CD4-positive, alpha-beta T cell treated with Interleukin-15 for 4 hours (primary cell): ENCODE measurements around the gene ARHGAP45.

Source experiments
- DNase-seq: peaks from one replicate; pipeline ENCODE4 v3.0.0-alpha.2; 2020; ENCODE audit warnings: low spot score

ARHGAP45 gene

GRCh38 chr19:1070931-1071791 lies 4.2 kb downstream of the ARHGAP45 start:
- DNase-seq: no peak

GRCh38 chr19:1072371-1073015 lies 5.5 kb downstream of the ARHGAP45 start:
- DNase-seq: no peak

DNA sequence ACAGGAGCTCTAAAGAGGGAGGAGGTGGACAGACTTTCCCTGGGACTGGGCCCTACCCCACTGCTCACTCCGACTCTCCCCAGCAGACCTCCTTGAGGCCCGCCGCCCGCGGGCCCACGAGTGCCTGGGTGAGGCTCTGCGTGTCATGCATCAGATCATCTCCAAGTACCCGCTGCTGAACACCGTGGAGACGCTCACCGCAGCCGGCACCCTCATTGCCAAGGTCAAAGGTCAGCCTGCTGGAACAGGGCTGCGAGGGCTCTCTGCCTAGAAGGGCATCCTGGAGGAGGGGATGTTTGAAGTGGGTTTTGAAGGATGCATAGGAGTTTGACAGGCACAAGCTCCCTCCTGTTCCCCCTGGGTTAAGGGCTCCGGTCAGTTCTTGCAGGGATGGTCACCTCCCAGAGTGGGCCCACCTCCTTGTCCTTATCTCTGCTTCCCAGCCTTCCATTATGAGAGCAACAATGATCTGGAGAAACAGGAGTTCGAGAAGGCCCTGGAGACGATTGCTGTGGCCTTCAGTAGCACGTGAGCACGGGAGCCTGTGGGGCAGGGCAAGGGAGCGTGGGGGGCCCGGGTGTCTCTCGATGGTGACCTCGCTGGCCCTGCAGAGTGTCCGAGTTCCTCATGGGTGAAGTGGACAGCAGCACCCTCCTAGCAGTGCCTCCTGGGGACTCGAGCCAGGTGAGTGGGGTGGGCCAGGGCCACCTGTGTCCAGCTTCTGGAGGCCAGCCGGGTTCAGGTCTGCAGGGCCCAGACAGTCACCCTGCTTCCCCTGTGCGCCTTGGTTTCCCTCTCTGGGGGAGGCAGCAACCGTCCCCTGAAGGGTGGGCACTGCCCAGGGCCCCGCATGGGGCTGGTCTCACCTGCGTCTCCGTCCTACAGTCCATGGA lies 6.3 kb downstream of the ARHGAP45 start:
- DNase-seq: no peak

DNA sequence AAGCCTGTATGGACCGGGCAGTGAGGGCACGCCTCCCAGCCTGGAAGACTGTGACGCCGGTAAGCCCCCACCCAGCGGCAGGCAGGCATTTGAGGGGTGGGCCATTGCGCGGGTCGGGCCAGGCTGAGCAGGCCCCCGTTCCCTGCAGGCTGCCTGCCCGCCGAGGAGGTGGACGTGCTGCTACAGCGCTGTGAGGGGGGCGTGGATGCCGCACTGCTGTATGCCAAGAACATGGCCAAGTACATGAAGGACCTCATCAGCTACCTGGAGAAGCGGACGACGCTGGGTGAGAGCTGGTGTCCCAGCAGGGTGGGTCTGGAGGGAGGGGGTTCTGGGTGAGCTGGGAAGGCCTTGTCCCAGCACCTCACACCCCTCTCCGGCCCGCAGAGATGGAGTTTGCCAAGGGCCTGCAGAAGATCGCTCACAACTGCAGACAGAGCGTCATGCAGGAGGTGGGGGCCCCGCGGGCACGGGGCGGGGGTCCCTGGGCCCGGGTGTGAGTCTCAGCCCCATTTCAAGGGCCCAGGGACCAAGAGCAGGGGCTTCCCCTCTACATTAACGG lies 7.1 kb downstream of the ARHGAP45 start:
- DNase-seq: no peak

- peak; percentile 94 for DNase-seq
These were observed 7.7 kb downstream of the ARHGAP45 start for GRCh38 chr19:1074544-1075283.

GRCh38 chr19:1076046-1076386 lies 9.0 kb downstream of the ARHGAP45 start:
- DNase-seq: no peak

- DNase-seq: peak; percentile 96
These were observed 10.0 kb downstream of the ARHGAP45 start for GRCh38 chr19:1076951-1077350.

- peak; percentile 68 for DNase-seq
These were observed 12.7 kb downstream of the ARHGAP45 start for GRCh38 chr19:1079566-1080111.

DNA sequence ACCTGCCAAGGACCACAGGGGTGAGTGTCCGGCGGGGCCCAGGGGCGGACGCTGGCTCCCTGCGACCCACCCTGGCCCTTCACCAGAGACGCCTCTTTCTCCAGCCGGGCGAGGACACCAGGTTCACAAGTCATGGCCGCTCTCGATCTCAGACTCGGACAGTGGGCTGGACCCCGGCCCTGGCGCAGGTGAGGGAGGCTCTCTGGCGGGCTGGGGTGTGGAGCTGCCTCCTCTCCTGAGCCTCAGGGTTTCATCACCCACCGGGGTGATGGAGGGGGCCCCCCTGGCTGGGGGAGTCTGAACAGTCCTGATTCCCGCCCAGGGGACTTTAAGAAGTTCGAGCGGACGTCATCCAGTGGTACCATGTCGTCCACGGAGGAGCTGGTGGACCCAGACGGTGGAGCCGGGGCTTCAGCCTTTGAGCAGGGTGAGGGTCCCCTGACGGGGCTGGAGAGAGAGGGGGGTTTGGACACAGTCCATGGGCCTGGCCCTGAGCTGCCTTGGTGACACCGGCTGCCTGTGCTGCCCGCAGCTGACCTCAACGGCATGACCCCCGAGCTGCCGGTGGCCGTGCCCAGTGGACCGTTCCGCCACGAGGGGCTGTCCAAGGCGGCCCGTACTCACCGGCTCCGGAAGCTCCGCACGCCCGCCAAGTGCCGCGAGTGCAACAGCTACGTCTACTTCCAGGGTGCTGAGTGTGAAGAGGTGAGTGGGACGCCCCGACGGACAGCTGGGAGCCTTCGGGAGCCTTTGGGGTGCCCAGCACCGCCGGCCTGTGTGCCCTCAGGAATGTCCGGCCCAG lies 13.6 kb downstream of the ARHGAP45 start:
- DNase-seq: no peak

DNA sequence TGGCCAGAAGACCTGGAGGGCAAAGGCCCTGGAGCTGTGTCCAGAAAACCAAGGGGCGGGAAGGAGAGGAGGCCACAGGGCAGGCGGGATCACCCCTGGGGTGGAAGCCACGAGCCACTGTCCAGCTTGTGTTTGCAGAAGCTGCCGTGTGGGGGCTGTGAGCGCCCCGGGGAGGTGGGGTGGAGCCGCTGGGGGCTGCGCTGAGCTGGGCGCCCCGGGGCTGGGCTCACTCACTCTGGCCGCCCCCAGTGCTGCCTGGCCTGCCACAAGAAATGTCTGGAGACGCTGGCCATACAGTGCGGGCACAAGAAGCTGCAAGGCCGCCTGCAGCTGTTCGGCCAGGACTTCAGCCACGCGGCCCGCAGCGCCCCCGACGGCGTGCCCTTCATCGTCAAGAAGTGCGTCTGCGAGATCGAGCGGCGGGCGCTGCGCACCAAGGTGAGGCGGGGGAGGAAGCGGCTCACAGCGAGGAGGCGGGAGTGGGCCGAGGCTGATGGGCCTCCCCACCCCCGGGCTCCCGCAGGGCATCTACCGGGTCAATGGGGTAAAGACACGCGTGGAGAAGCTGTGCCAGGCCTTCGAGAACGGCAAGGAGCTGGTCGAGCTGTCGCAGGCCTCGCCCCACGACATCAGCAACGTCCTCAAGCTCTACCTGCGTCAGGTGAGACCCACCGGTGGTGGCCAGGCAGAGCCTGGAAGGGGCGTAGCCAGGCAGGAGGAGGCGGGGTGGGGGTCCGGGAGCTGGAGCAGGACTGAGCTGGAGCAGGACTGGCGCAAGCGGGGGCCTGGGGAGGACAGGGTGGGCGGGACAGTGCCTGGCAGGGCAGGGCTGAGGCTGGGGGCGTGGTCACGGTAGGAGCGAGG lies 14.6 kb downstream of the ARHGAP45 start:
- DNase-seq: no peak

GRCh38 chr19:1082165-1082927 lies 15.4 kb downstream of the ARHGAP45 start:
- DNase-seq: peak; percentile 81

GRCh38 chr19:1082928-1083816 lies 16.2 kb downstream of the ARHGAP45 start:
- DNase-seq: no peak

- DNase-seq: no peak
These were observed 17.3 kb downstream of the ARHGAP45 start for GRCh38 chr19:1084024-1084868.

GRCh38 chr19:1085053-1085658 lies 18.2 kb downstream of the ARHGAP45 start:
- no peak for DNase-seq

DNA sequence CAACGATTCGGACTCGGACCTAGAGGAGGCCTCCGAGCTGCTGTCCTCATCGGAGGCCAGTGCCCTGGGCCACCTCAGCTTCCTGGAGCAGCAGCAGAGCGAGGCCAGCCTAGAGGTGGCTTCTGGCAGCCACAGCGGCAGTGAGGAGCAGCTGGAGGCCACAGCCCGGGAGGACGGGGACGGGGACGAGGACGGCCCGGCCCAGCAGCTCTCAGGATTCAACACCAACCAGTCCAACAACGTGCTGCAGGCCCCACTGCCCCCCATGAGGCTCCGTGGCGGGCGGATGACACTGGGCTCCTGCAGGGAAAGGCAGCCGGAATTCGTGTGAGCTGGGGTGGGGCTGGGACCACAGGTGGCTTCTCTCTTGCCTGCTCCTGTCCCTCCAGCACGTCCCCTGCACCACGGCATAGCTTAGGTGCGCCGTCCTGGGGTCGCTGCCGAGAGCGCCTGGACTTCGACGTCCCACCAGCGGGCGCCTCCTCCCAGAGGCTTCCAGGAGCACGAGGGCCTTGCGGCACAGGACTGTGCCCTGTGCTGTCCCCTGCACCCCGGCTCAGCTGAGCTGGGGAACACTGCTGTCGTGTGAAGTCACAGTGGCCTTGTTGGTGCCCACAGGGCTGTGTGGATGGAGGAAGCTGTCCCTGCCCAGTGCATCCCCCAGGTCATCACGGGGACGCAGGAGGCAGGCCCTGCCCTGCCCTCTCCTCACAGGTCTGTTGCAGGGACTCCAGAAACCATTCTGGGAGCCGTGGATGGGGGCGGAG lies 18.9 kb downstream of the ARHGAP45 start:
- no peak for DNase-seq
